ENCODE data around the gene ANO9.
"Not testable (repeated sequence)": the region's sequence is repeated elsewhere in the genome, so short reads cannot be mapped to it uniquely, and the experiment has no call there.

Gene ANO9

GRCh38 chr11:434999-435740 lies 6.6 kb downstream of the ANO9 start:
- DNase-seq (ENCODE audit: low read depth in 1 of 2, low spot score in 1 of 2), result not testable (repeated sequence)

GRCh38 chr11:434496-434895 lies 7.3 kb downstream of the ANO9 start:
- DNase-seq (ENCODE audit: low read depth in 1 of 2, low spot score in 1 of 2), result no peak

GRCh38 chr11:433641-434040 lies 8.2 kb downstream of the ANO9 start:
- DNase-seq (ENCODE audit: low read depth in 1 of 2, low spot score in 1 of 2), result no peak

- DNase-seq (ENCODE audit: low read depth in 1 of 2, low spot score in 1 of 2), result no peak
Observed at GRCh38 chr11:433111-433510, 8.7 kb downstream of the ANO9 start.

- DNase-seq (ENCODE audit: low read depth in 1 of 2, low spot score in 1 of 2), result no peak
Observed at GRCh38 chr11:432501-433100, 9.2 kb downstream of the ANO9 start.

- no peak for DNase-seq (ENCODE audit: low read depth in 1 of 2, low spot score in 1 of 2)
Observed at GRCh38 chr11:431921-432320, 9.9 kb downstream of the ANO9 start.

- DNase-seq (ENCODE audit: low read depth in 1 of 2, low spot score in 1 of 2), result no peak
Observed at GRCh38 chr11:429931-430456, 11.8 kb downstream of the ANO9 start.

GRCh38 chr11:429391-429790 lies 12.4 kb downstream of the ANO9 start:
- no peak for DNase-seq (ENCODE audit: low read depth in 1 of 2, low spot score in 1 of 2)

- DNase-seq (ENCODE audit: low read depth in 1 of 2, low spot score in 1 of 2), result no peak
Observed at GRCh38 chr11:428295-428694, 13.5 kb downstream of the ANO9 start.

- DNase-seq (ENCODE audit: low read depth in 1 of 2, low spot score in 1 of 2), result no peak
Observed at GRCh38 chr11:426851-427250, 15.0 kb downstream of the ANO9 start.

- DNase-seq (ENCODE audit: low read depth in 1 of 2, low spot score in 1 of 2), result no peak
Observed at GRCh38 chr11:425301-425700, 16.5 kb downstream of the ANO9 start.

- DNase-seq (ENCODE audit: low read depth in 1 of 2, low spot score in 1 of 2), result not testable (repeated sequence)
Observed at GRCh38 chr11:424766-425165, 17.0 kb downstream of the ANO9 start.

- no peak for DNase-seq (ENCODE audit: low read depth in 1 of 2, low spot score in 1 of 2)
Observed at GRCh38 chr11:424232-424631, 17.6 kb downstream of the ANO9 start.

- DNase-seq (ENCODE audit: low read depth in 1 of 2, low spot score in 1 of 2), result no peak
Observed at GRCh38 chr11:422249-422656, 19.6 kb downstream of the ANO9 start.

GRCh38 chr11:420911-421321 lies 20.9 kb downstream of the ANO9 start:
- DNase-seq (ENCODE audit: low read depth in 1 of 2, low spot score in 1 of 2), result no peak

- no peak for DNase-seq (ENCODE audit: low read depth in 1 of 2, low spot score in 1 of 2)
Observed at GRCh38 chr11:420054-420910, 21.5 kb downstream of the ANO9 start.

- no peak for DNase-seq (ENCODE audit: low read depth in 1 of 2, low spot score in 1 of 2)
Observed at GRCh38 chr11:419248-420005, 22.4 kb downstream of the ANO9 start.

GRCh38 chr11:418343-419247 lies 23.2 kb downstream of the ANO9 start:
- no peak for DNase-seq (ENCODE audit: low read depth in 1 of 2, low spot score in 1 of 2)

GRCh38 chr11:417652-418342 lies 24.0 kb downstream of the ANO9 start:
- no peak for DNase-seq (ENCODE audit: low read depth in 1 of 2, low spot score in 1 of 2)

Measured in stimulated activated CD4-positive, alpha-beta T cell treated with anti-CD3 and anti-CD28 coated beads, Interleukin-15, amount 100 ng/mL, for 1 hour (primary cell).